OCI-LY1 (cell line): ENCODE measurements around the gene CAB39.

Source experiments
- EZH2 ChIP-seq: fragments of 200-600 bp; sonication (generic), shearing (Covaris generic); IDR thresholded peaks from 2 replicates; pipeline ENCODE4 v1.8.0; 2017; ENCODE audit warnings: borderline replicate concordance, mixed run types, mild to moderate bottlenecking, antibody characterized with exemption, low read length, moderate library complexity, mixed read lengths
- TF ChIP-seq, protein P1 (sequence below): fragments of 200-600 bp; sonication (generic), shearing (Covaris generic); IDR thresholded peaks from 2 replicates; pipeline ENCODE4 v1.5.1; 2017; ENCODE audit warnings: mild to moderate bottlenecking, antibody characterized with exemption, low read length, moderate library complexity, mixed read lengths

DNA sequence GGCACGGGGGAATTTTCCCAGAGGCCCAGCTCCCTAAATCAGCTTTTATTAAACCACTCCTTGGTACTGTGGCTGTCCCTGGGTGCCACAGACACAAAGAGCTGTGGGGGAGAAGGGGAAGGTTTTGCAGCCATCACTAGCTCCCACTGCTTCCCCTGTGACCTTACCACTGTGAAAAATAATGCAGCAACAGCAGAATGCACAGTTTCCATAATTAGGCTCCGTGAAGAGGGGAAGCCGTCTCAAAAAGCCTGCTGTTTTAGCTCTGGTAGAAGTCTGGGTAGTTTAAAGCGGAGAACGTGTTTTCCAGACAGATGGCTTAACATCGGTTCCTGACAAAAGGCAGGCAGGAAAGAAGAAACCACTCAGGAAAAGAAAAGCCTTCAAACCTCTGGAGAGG, 27.5 kb upstream of the CAB39 start:
- TF ChIP-seq, protein P1, sequence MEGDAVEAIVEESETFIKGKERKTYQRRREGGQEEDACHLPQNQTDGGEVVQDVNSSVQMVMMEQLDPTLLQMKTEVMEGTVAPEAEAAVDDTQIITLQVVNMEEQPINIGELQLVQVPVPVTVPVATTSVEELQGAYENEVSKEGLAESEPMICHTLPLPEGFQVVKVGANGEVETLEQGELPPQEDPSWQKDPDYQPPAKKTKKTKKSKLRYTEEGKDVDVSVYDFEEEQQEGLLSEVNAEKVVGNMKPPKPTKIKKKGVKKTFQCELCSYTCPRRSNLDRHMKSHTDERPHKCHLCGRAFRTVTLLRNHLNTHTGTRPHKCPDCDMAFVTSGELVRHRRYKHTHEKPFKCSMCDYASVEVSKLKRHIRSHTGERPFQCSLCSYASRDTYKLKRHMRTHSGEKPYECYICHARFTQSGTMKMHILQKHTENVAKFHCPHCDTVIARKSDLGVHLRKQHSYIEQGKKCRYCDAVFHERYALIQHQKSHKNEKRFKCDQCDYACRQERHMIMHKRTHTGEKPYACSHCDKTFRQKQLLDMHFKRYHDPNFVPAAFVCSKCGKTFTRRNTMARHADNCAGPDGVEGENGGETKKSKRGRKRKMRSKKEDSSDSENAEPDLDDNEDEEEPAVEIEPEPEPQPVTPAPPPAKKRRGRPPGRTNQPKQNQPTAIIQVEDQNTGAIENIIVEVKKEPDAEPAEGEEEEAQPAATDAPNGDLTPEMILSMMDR = no peak
- TF ChIP-seq EZH2 = no peak
